SIG-M5 treated with dmso at 0.1 percent for 504 hours (cell line): ENCODE results near the gene DLL3.

Source experiments
- DNase-seq: peaks from one replicate; lab custom pipeline; 2025; ENCODE audit not compliant: unreplicated experiment; lab: John Stamatoyannopoulos, UW

Gene DLL3

DNA sequence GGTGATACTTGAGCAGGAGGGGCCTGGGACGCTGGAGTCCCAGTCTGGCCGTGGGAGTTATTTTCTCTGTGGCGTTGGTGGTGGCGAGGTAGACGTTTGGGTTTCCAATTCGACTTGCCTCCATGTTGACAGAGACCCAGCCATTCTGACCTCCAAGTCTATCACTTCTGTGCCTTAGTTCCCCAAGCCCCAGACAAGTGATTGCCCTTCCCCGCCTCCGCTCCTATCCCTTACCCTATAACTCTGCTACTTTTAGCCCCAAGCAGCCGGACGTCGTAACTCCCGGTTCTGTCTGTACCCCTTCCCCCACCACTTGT lies 17.6 kb upstream of the DLL3 start:
- no peak for DNase-seq

DNA sequence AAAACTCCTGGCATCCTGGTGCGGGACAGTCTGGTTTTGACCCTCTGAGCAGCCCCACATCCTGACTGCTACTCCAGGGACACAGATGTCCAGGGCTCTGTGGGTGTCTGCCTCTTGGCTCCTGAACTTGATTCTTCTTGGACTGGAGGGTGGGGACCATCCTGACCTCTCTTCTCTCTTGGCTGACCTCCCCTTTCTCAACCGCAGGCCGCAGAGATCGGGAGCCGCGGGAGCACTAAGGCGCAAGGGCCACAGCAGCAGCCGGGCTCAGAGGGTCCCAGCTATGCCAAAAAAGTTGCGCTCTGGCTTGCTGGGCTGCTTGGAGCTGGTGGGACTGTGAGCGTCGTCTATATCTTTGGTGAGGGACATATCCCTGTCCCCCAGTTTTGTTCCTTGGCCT lies 17.1 kb upstream of the DLL3 start:
- no peak for DNase-seq

DNA sequence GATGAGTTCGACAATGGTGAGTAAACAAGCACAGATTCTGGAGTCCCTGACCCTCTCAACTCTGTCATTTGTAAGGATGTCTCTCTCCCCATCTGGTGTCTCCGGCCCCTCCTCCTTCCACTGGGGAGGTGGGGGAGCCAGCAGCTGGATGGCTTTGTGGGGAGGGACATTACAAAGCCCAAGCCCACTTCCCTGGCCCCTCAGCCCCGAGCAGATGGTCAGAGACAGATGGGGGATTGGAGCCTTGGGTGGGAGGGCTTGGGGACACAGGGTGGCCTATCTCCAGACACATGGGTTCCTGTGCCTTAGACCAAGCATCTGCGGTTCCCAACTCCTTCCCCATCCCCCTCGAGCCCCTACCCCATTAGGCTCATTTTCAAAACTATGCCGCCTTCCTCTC lies 15.6 kb upstream of the DLL3 start:
- no peak for DNase-seq

DNA sequence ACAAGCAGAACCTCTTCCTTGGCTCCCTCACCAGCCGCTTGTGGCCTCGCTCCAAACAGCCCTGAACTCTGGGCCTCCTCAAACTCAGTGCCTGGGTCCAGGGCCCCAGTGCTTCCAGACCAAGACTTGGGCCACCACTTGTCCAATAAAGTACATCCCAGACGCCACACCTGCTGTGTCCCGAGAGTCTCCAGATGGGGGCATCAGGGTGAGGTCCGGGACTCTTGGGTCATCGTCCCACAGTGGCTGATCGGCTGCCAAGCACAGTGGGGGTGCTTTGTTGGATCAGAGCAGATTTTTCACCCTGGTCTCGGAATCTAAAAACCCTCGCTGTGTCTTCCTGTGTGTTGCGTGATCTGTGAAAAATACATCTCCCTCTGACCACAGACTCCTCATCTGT lies 9.0 kb upstream of the DLL3 start:
- DNase-seq: no peak

DNA sequence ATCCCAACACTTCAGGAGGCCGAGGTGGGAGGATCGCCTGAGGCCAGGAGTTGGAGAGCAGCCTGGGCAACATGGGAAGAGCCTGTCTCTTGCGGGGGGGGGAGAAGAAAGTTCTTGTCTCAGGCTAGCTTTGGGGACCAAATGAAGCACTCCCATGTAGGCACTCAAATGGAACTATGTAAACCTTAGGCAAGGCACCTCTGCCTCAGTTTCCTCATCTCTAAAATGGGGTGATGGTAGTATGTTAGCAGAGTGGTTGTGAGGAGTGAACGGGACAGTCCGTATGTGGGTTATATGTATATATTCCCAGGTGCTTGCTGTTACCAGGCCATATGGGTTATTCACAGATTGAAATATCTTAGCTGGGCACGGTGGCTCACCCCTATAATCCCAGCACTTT lies 6.5 kb upstream of the DLL3 start:
- no peak for DNase-seq

DNA sequence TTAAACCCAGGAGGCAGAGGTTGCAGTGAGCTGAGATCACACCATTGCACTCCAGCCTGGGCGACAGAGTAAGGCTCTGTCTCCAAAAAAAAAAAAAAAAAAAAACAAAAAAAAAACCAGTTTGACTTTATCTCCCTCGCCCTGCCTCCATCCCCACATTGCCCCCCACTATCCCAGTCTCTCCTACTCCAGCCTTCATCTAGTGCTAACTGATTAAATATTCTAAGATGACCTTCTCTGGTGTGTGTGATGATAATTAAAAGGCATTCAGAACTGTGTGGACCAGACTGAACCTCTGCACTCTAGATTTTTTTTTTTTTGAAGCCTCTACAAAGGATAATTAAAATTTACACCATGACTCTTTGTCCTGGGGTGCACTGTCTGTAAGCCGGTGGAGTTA lies 6.0 kb upstream of the DLL3 start:
- DNase-seq: no peak

DNA sequence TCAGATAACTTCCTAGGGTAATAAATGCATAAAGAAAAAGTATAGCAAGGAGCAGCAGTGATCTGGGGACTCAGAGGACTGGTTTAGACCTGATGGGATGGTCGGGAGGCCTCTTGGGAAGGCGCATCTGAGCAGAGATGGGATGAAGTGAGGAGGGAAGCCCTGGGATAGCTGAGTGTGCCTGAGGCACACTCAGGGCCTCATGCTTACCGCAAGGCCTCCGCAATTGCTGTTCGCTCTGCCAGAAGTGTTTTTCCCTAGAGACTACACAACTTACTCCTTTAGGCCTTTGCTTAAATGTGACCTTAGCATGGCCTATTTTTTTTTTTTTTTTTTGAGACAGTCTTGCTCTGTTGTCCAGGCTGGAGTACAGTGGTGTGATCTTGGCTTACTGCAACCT lies 4.1 kb upstream of the DLL3 start:
- DNase-seq: no peak

DNA sequence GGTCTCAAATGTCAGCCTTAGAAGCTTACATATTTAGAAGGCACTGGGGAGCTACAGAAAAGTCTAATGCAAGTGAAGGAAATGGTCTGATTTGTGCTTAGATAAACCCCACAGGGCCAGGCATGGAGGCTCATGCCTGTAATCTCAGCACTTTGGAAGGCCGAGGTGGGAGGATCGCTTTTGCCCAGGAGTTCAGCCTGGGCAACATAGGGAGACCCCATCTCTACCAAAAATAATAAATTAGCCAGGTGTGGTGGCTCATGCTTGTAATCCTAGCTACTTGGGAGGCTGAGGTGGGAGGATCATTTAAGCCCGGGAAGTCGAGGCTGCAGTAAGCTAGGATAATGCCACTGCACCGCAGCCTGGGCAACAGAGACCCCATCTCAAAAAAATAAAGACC lies 2.7 kb upstream of the DLL3 start:
- DNase-seq: no peak

DNA sequence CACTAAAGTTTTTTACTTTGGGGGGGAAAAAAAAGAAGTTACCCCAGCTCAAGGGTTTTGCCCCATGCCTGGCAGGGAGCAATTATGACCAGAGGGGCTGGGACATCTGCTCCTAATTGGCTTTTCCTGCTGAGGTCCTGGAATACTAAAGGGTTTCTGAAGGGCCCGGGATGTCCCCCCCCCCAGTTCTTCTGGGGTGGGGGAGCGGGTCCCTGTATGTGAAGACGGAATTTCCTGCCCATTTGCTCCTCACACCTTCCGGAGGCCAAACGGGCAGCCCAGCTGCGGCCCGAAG lies 1.1 kb upstream of the DLL3 start:
- DNase-seq: no peak

DNA sequence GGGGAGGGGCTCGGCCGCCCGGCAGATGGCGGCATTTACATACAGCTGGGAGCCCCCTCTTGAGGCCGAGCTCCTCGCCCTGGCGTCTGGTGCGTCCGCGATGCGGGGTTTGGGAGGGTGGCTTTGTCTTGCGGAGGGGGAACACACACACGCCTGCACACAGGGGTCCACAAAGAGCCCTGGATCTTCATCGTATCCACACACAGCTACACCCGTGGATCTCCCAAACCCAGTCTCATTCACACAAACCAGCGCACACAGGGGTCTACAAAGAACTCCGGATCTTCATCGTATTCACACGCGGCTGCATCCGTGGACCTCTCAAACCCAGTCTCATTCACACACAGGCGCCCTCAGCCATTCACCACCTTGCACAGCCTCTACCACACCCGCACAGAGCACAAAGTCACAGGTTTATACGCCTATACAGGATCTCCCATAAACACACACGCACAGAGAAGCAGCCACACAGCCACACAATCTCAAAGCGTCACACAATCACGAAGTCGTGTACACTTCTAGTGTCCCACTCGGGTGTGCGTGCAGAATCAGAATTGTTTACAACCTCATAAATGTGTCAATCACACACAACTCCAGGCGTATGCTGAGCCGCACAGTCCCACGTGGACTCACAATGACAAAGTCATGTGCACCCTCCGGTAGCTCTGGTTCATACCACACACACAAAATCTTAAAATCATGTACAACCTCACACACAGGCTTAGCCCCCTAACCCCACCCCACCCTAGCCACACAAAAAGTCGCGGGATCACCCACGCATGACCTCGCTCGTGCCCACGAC lies 550 bp upstream of the DLL3 start:
- DNase-seq: no peak

DNA sequence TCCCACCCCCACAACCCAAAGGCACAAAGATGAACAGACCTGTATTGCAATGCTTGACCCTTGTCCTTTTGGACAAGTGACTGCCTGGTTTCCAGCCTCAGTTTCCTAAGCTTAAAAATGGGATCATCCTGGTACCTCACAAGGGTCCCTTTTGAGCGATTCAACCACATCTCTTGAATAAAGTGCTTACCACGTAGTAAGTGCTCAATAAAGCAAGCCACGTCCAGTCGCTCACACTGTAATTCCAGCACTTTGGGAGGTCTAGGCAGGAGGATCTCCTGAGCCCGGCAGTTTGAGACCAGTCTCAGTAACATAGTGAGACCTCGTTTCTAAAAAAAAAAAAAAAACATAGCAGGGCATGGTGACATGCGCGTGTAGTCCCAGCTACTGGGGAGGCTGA lies 1.2 kb downstream of the DLL3 start:
- no peak for DNase-seq

DNA sequence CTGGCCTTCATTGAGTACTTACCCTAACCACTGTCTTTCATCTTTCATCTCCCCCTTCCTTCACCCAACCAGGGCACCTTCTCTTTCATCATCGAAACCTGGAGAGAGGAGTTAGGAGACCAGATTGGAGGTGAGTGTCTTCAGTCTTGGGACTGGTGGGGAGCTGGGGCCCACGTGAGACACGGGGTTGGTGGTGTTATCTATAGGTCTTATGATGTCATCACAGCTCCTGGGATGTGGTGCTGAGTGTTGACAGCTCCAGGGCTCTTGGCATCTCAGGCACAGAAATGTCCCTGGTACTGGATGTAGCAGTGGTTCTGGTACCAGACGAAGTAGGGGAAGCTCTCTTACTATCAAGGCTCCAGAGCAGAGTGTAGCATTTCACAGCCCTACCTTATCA lies 1.8 kb downstream of the DLL3 start:
- DNase-seq: no peak

DNA sequence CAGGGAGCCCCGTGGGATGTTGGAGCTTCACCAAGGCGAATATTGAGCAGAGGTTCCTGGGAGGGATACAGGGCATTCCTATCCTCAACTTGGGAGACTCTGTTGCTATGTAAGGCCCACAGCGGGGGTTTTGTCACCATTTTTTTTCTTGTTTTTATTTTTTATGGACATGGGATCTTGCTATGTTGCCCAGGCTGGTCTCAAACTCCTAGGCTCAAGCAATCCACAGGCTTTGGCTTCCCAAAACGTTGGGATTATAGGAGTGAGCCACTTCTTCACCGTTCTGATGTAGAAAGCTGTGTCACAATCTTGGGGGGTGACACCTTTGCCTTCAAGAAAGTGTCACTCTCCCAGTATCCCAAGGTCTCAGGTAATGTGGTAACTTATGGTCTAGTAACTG lies 2.6 kb downstream of the DLL3 start:
- no peak for DNase-seq

DNA sequence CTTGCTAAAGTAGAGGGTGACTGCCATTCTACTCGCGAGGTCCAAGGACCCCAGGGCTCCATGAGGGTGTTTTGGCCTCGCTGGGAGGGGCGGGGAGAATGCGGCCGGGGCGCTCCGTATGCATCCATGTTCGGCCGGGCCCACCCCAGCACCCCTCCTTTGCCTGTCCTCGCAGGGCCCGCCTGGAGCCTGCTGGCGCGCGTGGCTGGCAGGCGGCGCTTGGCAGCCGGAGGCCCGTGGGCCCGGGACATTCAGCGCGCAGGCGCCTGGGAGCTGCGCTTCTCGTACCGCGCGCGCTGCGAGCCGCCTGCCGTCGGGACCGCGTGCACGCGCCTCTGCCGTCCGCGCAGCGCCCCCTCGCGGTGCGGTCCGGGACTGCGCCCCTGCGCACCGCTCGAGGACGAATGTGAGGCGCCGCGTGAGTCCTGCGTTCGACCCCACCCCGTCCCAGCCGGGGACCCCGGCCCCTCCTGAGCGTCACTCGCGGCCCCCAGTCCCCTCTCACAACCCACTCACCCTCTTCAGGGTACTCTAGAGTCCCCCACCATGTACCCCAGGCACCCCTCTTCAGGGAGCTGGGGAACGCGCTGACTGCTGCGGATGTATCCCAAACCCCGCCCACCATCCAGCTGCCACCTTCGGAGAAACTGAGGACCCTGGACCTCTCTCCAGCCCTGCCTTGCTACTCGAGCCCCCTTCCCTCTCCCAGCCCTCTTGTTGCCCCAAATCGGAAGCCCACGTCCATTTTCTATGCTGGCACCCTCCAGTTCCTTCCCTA lies 4.1 kb downstream of the DLL3 start:
- no peak for DNase-seq

DNA sequence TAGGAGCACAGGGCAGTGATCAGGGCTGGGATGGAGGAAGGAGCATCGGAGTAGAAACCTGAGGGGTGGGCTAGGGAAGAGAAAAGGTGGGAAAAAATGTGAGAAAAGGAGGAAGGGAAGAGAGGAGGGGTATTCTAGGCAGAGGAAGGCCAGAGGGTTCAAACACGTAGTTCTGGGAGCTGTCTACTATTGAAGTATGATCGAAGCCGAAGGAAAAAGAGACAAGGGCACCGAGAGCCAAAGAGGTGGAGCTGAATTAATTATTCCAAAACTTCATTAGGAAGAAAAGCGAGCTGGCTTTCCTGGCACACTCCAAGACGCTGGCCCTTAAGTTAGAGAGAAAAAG lies 7.8 kb downstream of the DLL3 start:
- DNase-seq: no peak

DNA sequence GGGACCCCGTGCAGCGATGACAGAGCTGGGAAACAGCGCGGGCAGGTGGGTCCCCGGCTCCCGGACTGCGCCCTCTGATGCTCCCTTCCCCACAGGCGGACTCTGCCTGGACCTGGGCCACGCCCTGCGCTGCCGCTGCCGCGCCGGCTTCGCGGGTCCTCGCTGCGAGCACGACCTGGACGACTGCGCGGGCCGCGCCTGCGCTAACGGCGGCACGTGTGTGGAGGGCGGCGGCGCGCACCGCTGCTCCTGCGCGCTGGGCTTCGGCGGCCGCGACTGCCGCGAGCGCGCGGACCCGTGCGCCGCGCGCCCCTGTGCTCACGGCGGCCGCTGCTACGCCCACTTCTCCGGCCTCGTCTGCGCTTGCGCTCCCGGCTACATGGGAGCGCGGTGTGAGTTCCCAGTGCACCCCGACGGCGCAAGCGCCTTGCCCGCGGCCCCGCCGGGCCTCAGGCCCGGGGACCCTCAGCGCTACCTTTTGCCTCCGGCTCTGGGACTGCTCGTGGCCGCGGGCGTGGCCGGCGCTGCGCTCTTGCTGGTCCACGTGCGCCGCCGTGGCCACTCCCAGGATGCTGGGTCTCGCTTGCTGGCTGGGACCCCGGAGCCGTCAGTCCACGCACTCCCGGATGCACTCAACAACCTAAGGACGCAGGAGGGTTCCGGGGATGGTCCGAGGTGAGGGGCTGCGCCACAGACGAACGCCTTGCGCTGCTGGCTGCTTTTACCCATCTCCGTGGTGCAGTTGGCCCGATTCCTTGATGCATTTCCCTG lies 8.4 kb downstream of the DLL3 start:
- DNase-seq: peak; percentile 37

DNA sequence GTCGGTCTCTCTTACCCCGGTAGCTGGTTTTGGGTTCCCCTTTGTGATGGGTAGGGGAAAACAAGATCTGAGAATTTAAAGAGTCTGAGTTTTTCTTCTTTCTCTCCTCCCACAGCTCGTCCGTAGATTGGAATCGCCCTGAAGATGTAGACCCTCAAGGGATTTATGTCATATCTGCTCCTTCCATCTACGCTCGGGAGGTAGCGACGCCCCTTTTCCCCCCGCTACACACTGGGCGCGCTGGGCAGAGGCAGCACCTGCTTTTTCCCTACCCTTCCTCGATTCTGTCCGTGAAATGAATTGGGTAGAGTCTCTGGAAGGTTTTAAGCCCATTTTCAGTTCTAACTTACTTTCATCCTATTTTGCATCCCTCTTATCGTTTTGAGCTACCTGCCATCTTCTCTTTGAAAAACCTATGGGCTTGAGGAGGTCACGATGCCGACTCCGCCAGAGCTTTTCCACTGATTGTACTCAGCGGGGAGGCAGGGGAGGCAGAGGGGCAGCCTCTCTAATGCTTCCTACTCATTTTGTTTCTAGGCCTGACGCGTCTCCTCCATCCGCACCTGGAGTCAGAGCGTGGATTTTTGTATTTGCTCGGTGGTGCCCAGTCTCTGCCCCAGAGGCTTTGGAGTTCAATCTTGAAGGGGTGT lies 9.1 kb downstream of the DLL3 start:
- DNase-seq: no peak

DNA sequence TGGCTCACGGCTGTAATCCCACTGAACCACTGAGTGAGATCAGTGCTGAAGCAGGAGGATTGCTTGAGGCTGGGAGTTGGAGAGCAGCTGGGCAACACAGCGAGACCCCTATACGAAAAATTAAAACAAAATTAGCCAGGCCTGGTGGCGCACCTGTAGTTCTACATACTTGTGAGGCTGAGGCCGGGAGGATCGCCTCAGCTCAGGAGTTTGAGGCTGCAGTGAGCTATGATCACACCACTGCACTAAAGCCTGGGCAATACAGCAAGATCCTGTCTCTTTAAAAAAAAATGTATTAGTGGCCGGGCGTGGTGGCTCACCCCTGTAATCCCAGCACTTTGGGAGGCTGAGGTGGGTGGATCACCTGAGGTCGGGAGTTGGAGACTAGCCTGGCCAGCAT lies 9.9 kb downstream of the DLL3 start:
- no peak for DNase-seq

DNA sequence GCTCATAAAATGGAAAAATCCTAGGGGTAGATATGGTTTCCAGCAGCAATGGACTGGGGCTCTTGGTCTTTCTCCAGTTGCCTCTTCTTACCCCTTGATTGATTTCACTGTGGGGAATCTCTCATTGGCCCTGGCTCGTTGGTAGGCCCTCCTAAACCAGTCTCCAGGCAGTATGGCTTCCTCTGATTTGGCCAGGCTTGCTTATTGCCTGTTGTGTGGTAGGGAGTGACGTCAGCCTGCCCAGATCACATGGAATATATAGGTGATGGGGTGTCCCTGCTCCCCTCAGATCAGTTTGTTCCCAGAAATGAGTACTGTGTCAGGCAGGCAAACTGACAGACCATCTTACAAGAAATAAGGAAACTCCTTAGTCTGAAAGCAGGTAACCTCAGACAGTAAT lies 10.5 kb downstream of the DLL3 start:
- DNase-seq: no peak

DNA sequence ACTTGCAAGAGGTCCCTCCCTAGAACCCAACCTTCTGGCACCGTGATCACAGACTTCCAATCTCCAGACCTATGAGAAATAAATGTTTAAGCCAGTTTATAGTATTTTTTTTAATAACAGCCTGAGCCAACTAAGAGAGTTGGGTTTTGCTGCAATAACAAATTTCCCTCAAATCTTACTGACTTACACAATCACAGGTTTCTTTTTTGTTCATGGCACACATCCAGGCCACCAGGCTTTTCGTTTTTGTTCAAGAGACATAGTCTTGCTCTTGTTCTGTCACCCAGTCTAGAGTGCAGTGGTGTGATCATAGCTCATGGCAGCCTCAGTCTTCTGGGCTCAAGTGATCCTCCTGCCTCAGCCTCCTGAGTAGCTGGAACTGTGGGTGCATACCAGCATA lies 14.2 kb downstream of the DLL3 start:
- DNase-seq: no peak

DNA sequence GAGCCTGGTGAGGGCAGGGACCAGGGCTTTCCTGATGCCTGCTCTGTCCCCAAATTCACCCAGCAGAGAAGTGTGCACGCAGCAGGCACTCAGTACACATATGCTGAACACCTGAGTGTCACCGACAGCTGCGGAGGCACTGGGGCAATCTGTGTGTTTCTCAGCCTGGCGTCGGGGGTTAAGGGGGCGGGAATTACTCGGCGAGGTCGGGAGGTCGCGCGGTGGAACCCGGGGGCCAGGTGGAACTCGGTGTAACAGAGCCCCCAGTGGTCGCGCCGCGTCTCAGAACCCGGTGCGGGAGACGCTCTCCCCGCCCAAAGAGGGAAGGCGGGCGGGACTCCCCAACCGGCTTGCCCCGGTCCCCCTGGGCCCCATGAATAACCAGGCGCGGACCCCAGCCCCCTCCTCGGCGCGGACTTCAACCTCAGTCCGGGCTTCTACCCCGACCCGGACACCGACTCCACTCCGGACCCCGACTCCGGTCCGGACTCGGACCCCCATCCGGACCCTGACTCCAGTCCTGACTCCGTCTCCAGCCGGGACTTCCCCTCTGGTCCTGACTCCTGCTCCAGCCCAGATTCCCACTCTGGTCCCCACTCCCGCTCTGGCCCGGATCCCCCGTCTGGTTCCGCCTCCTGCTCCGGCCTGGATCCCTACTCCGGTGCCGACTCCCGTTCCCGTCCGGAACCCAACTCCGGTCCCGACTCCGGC lies 16.2 kb downstream of the DLL3 start, which contains the start of gene SELENOV:
Gene SELENOV (plus strand): TSS at position 300 of the 711 bp plus-strand sequence. CDS start 74 bp downstream, at position 374.
- no peak for DNase-seq
